Sciatic nerve (tissue), 2 donors: ENCODE results near the gene MYO5B. TPM values are rescaled to one million over a fixed set of nuclear protein-coding genes. Genes with fewer than 3 reads are reported as not detected.
"Not testable (repeated sequence)": the region's sequence is repeated elsewhere in the genome, so short reads cannot be mapped to it uniquely, and the experiment has no call there.

Experiments
- ATAC-seq: fragments of 200-7000 bp; cut with Tn5 transposase; one replicate; pipeline ENCODE4 v1.9.1; 2020; ENCODE audit warnings: mild to moderate bottlenecking, moderate library complexity
- DNase-seq: peaks from one replicate; pipeline ENCODE4 v3.0.0-alpha.2; 2020; ENCODE audit warnings: low spot score
- intact Hi-C: fragments of 100-400 bp; cut with DNase I; formaldehyde crosslinking; loops from one replicate; pipeline ENCODE4 v1.14.2; 2022
- total RNA-seq: library from RNA; stranded (reverse); fragmentation: NEBNext Ultra II Directional; extraction: Animal tissue kit (Norgen Biotek cat#: 25700); gene quantifications from one replicate; pipeline ENCODE4 v1.2.1, GENCODE V29; 2021
- donor health status: DM: no; HTN: no; CAD: no.
- donor health status: DM: no; HTN: no; CAD: no.

Gene MYO5B
- total RNA-seq, 1 donor from 2014 or later, result 9.9 TPM

DNA sequence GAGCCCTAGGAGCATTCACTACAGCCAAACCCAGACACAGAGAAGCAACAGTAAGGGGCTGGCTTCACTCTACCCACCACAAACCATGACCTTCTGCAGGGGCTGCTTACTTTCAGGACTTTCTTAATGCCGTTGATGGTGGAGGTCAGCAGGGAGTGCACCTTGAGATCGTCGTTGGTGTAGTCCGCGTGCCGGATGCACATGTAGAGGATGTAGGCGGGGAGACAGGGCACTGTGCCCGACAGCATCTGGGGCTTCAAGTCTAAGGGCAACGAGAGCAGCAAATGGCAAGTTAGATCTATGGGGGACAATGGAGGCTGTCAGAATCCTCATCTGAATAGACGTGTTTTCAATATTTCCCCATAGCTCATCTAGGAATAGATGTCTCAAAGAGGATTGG lies 351.8 kb downstream of the MYO5B start:
- DNase-seq (no peak), ATAC-seq (no peak)
- intact Hi-C loops, result no loop called here

- intact Hi-C loops, result no loop called here
- ATAC-seq, result no peak
- no peak for DNase-seq
Measured at GRCh38 chr18:49842656-49843055, 352.3 kb downstream of the MYO5B start.

DNA sequence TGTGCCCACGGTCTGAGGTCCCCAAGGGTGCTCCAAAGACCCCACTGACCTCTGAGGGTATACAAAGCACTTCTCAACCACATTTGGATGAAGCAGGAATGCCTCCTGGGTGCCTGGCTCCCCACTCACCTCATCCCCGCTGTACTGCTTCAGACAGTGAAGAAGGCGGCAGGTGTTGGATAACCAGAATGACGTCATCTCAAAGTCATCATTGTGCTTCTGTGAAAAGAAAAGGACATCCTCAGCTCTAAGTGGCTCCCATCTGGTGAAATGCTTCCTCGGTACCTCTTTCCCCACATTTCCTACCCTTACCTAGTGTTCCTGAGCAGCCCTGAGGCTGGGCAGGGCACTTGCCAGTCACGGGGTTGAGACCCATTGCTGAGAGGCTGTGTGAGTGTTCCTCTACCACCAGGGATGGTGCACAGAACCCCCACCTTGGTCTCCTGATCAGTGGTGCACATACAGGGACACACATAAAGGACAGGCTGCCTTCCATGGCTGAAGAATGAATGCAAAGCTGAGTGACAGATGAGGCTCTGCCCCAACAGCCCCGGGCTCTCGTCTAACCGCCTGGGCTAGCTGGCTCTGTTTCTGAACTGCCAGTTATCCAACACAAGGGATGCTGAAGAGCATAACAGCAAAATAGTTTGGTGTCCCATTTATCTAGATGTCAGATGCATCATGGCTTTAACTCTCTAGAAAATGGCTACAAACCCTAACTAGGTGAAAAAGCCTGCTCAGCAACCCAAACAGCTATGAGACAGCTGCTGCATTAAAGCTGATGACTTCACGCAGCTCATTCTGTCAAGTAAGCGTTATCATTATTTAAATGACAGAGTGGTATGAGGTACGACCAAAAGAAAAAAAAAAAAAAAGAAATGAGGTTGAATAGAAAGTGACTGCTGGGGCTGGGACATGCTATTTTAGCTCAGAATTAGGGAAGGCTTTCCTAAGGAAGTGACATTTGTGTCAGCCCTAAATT lies 353.4 kb downstream of the MYO5B start:
- no peak for DNase-seq
- intact Hi-C loops, result no loop called here
- no peak for ATAC-seq

- intact Hi-C loops, result no loop called here
- DNase-seq, result no peak
- no peak for ATAC-seq
Measured at GRCh38 chr18:49839012-49839411, 355.9 kb downstream of the MYO5B start.

DNA sequence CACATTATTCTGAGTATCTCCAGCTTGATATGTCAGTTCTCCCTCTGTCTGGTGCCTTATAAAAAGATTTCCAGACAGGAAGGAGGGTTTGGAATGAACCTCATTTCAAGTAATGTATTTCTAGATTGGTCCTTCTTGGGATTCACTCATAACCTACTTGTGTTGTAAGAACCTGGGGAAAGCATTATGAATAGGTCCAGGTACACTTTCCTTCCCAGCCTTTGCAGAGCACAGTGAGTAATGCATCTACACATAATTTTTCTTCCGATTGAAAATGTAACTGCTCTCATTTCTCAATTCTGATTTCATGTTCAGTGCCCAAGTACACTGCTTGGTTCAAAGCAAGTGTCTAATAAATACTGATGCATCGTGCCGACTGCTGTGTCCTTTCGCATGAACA lies 356.6 kb downstream of the MYO5B start:
- ATAC-seq (no peak), DNase-seq (no peak)
- intact Hi-C loops, result no loop called here

GRCh38 chr18:49837889-49838288 lies 357.1 kb downstream of the MYO5B start:
- ATAC-seq (no peak), DNase-seq (no peak)
- intact Hi-C loops, result no loop called here

DNA sequence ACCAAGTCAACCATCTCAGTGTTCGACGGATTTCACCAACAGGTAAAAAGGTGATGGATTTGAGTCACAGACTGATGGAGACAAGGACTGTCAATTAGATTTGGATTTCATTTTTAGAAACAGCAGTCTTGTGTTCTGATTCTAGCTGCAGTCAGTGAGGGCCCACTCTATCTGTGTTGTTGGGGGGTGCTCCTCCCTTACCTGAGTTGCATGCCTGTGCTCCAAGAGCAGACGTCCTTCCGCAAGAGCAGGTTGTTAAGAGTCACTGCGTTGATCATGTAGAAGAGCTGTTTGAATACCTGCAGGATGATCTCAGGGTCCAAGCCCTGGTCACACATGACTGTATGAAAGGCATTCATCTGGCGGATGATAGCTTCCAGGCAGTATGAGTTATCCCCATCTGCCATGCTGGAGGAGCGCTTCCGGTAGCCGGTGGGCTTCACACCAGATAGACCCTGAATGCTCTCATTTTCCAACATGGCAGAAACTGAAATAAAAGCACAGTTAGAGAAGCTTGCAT lies 357.6 kb downstream of the MYO5B start:
- DNase-seq, intact Hi-C loops, ATAC-seq: not testable (repeated sequence)

- no peak for DNase-seq
- no peak for ATAC-seq
- intact Hi-C loops, result no loop called here
Measured at GRCh38 chr18:49835405-49835804, 359.5 kb downstream of the MYO5B start.

- no peak for ATAC-seq
- intact Hi-C loops, result no loop called here
- DNase-seq, result no peak
Measured at GRCh38 chr18:49834258-49834657, 360.7 kb downstream of the MYO5B start.

DNA sequence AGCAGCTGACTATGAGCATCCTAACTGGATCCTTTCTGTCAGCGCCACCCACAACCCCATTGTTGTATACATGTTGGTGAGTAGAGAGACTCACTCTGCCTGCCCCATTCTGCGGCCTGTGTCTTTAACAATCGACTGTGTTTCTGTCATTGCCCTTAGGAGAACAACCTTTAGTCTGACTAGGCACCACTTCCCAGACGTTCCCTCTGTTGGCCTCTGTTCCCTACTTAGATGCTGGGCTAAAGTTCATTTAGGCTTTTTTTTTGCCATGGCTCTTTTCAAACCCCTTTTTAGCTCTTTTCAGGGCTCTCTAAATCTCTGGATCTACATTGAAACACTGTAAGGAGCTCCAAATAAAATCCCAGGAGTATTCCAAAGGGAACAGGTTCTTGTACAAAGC lies 361.1 kb downstream of the MYO5B start:
- no peak for ATAC-seq
- intact Hi-C loops, result no loop called here
- no peak for DNase-seq

GRCh38 chr18:49832221-49832647 lies 362.7 kb downstream of the MYO5B start:
- DNase-seq, result no peak
- intact Hi-C loops, result no loop called here
- ATAC-seq, result no peak

DNA sequence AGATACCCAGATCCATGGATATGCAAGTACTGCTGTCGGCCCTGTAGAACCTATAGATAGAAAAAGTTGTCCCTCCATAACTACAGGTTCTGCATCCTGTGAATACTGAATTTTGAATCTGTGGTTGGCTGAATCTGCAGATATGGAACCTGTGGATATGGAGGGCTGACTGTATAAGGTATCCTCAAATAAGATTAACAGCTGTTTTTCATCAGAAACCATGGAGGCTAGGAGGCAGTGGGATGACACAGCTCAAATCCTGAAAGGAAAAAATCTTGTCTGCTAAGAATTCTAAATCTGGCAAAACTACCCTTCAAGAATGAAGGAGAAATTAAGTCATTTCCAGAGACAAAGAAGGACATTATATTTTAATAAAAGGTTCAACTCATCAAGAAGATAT lies 367.0 kb downstream of the MYO5B start:
- DNase-seq, result no peak
- intact Hi-C loops, result no loop called here

DNA sequence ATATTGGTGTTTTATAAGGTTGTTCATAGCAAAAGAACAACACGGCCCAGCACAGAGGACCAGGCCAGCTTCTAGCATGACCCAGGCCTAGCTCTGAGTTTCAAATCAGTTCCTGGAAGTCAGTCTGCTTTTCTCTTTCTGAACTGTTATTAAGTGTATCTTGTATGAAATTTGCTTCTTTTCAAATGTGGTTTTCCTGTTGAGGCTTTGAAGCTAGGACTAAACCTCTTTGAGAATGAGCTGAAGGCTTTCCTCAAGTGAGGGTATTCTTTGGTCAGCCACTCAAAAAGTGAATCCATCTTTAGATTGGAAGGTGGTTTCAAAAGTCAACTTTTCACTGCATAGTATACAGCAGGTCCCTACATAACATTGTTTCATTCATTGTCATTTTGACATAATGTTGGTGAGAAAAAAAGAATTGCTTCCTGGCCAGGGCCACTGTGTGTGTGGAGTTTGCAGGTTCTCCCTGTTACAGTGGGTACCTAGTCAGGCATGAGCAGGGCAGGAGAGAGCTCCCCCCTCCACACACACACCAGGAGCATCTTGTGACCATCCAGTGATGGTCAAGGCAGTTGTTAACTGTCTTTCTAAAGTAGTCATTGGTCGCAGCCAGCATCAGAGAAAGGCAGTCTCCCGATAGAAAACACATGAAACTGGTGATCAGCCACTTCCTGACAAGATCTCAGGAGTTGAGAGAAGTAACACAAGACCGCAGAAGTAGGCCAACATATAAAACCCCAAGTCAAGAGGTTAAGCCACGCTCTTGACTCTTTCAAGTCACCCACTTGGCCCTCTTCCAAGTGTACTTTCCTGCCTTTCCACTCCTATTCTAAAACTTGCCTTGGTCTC lies 374.9 kb downstream of the MYO5B start:
- DNase-seq, result no peak
- ATAC-seq, result no peak
- intact Hi-C loops, result no loop called here

More for the DNA sequence above, 367.0 kb downstream of the MYO5B start:
- no peak for ATAC-seq

DNA sequence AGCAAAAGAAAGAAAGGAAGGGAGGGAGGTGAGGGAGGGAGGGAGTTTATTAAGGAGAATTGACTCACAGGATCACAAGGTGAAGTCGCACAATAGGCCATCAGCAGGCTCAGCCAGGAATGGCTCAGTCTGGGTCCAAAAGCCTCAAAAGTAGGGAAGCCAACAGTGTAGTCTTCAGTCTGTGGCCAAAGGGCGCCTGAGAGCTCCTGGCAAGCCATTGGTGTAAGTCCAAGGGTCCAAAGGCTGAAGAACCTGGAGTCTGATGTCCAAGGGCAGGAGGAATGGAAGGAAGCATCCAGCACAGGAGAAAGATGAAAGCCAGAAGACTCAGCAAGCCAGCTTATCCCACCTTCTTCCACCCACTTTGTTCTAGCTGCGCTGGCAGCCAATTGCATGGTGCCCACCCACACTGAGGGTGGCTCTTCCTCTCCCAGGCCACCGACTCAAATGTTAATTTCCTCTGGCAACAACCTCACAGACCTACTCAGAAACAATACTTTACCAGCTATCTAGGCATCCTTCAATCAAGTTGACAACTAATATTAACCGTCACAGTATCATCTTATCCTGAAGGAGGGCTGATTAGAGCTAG lies 375.8 kb downstream of the MYO5B start:
- intact Hi-C loops, result no loop called here
- DNase-seq (no peak), ATAC-seq (no peak)

GRCh38 chr18:49817947-49818346 lies 377.0 kb downstream of the MYO5B start:
- ATAC-seq (no peak), DNase-seq (no peak)
- intact Hi-C loops, result no loop called here

GRCh38 chr18:49815927-49816326 lies 379.0 kb downstream of the MYO5B start:
- intact Hi-C loops, result no loop called here
- DNase-seq (no peak), ATAC-seq (no peak)

DNA sequence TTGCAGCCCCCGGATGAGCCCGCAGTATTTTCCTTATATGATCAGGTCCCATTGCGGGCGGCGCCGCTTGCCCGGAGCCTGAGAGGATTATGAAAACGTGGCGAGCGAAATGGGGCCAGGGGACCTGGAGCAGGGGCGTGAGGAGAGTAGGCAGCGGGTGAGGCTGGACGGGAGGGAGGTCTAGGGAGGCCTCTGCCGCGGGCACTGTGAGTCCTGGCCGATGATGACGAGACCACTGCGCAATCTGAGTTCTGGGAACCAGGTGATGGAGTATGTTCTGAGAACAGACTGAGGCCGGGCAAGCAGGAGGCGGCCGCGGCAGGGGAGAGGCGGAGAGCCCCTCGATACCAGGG lies 380.8 kb downstream of the MYO5B start:
- DNase-seq, result no peak
- intact Hi-C loops, result no loop called here
- peak; percentile 84 for ATAC-seq

- intact Hi-C loops, result no loop called here
- ATAC-seq (peak; percentile 96), DNase-seq (peak; percentile 94)
Measured at GRCh38 chr18:49813319-49814146, 381.4 kb downstream of the MYO5B start, which contains the start of gene ACAA2. Gene ACAA2 (minus strand): TSS chr18:49813533. CDS start chr18:49813484, 49 bp downstream.

GRCh38 chr18:49813069-49813318 lies 382.0 kb downstream of the MYO5B start:
- DNase-seq (no peak), ATAC-seq (peak; percentile 59)
- intact Hi-C loops, result no loop called here
